Activated naive CD4-positive, alpha-beta T cell treated with anti-CD3 and anti-CD28 coated beads, Interleukin-2, amount 50 U/mL, for 24 hours (primary cell): ENCODE results near the gene ZNF281.

Source experiments
- H3K27ac Mint-ChIP-seq: one replicate; pipeline ENCODE4 v1.8.0; 2021; ENCODE audit warnings: mild to moderate bottlenecking, mixed read lengths
- H3K27me3 Mint-ChIP-seq: one replicate; pipeline ENCODE4 v1.8.0; 2021; ENCODE audit warnings: mixed read lengths
- H3K36me3 Mint-ChIP-seq: one replicate; pipeline ENCODE4 v1.8.0; 2021; ENCODE audit warnings: mixed read lengths
- H3K4me1 Mint-ChIP-seq: one replicate; pipeline ENCODE4 v1.8.0; 2021; ENCODE audit warnings: mixed read lengths
- H3K4me3 Mint-ChIP-seq: one replicate; pipeline ENCODE4 v1.8.0; 2021; ENCODE audit warnings: mild to moderate bottlenecking, mixed read lengths
- H3K9me3 Mint-ChIP-seq: one replicate; pipeline ENCODE4 v1.8.0; 2021; ENCODE audit warnings: mixed read lengths

ZNF281 gene

GRCh38 chr1:200437556-200438203 is 27.8 kb upstream of the ZNF281 start:
- Mint-ChIP-seq H3K27ac (peak overlapping the region; percentile 76), H3K9me3 (no peaks in the 10 kb centered on the region), H3K36me3 (no peaks in the 10 kb centered on the region), H3K4me3 (peak overlapping the region; percentile 71), H3K27me3 (no peaks in the 10 kb centered on the region), H3K4me1 (peaks cover 6% of the 10 kb centered on the region)

GRCh38 chr1:200437088-200437487 is 27.3 kb upstream of the ZNF281 start:
- H3K27ac Mint-ChIP-seq = no peak overlapping the region
- peak overlapping the region; percentile 71 for H3K4me3 Mint-ChIP-seq
- H3K27me3 Mint-ChIP-seq = no peaks in the 10 kb centered on the region
- H3K9me3 Mint-ChIP-seq = no peaks in the 10 kb centered on the region
- H3K4me1 Mint-ChIP-seq = peaks cover 6% of the 10 kb centered on the region
- no peaks in the 10 kb centered on the region for H3K36me3 Mint-ChIP-seq

GRCh38 chr1:200436436-200436835 is 26.6 kb upstream of the ZNF281 start:
- Mint-ChIP-seq H3K4me1 (peaks cover 6% of the 10 kb centered on the region), H3K27ac (no peak overlapping the region)

GRCh38 chr1:200435200-200435780 is 25.5 kb upstream of the ZNF281 start:
- no peaks in the 10 kb centered on the region for H3K9me3 Mint-ChIP-seq
- no peaks in the 10 kb centered on the region for H3K36me3 Mint-ChIP-seq
- no peak overlapping the region for H3K4me3 Mint-ChIP-seq
- peaks cover 6% of the 10 kb centered on the region for H3K4me1 Mint-ChIP-seq
- H3K27me3 Mint-ChIP-seq = no peaks in the 10 kb centered on the region
- no peak overlapping the region for H3K27ac Mint-ChIP-seq

More at GRCh38 chr1:200436436-200436835, 26.6 kb upstream of the ZNF281 start:
- H3K36me3 Mint-ChIP-seq = no peaks in the 10 kb centered on the region
- no peak overlapping the region for H3K4me3 Mint-ChIP-seq
- H3K27me3 Mint-ChIP-seq = no peaks in the 10 kb centered on the region
- H3K9me3 Mint-ChIP-seq = no peaks in the 10 kb centered on the region

- Mint-ChIP-seq H3K27me3 (no peaks in the 10 kb centered on the region), H3K36me3 (no peaks in the 10 kb centered on the region), H3K9me3 (no peaks in the 10 kb centered on the region), H3K27ac (no peak overlapping the region), H3K4me3 (no peak overlapping the region), H3K4me1 (peaks cover 6% of the 10 kb centered on the region)
These were observed 23.8 kb upstream of the ZNF281 start for GRCh38 chr1:200433586-200433985.

GRCh38 chr1:200432586-200432985 is 22.8 kb upstream of the ZNF281 start:
- no peak overlapping the region for H3K4me3 Mint-ChIP-seq
- H3K9me3 Mint-ChIP-seq = no peaks in the 10 kb centered on the region
- no peaks in the 10 kb centered on the region for H3K27me3 Mint-ChIP-seq
- H3K36me3 Mint-ChIP-seq = no peaks in the 10 kb centered on the region
- peak overlapping the region; percentile 6 for H3K27ac Mint-ChIP-seq
- peaks cover 2% of the 10 kb centered on the region for H3K4me1 Mint-ChIP-seq

- no peaks in the 10 kb centered on the region for H3K9me3 Mint-ChIP-seq
- H3K27me3 Mint-ChIP-seq = no peaks in the 10 kb centered on the region
- no peaks in the 10 kb centered on the region for H3K36me3 Mint-ChIP-seq
- no peaks in the 10 kb centered on the region for H3K4me1 Mint-ChIP-seq
- no peak overlapping the region for H3K4me3 Mint-ChIP-seq
- H3K27ac Mint-ChIP-seq = no peak overlapping the region
These were observed 19.4 kb upstream of the ZNF281 start for GRCh38 chr1:200429221-200429751.

- no peaks in the 10 kb centered on the region for H3K4me1 Mint-ChIP-seq
- H3K4me3 Mint-ChIP-seq = no peak overlapping the region
- H3K27ac Mint-ChIP-seq = no peak overlapping the region
- H3K9me3 Mint-ChIP-seq = no peaks in the 10 kb centered on the region
- no peaks in the 10 kb centered on the region for H3K27me3 Mint-ChIP-seq
- no peaks in the 10 kb centered on the region for H3K36me3 Mint-ChIP-seq
These were observed 18.8 kb upstream of the ZNF281 start for GRCh38 chr1:200428482-200429205.

GRCh38 chr1:200427744-200428143 is 17.9 kb upstream of the ZNF281 start:
- Mint-ChIP-seq H3K36me3 (no peaks in the 10 kb centered on the region), H3K27ac (no peak overlapping the region), H3K27me3 (no peaks in the 10 kb centered on the region), H3K4me1 (no peaks in the 10 kb centered on the region), H3K9me3 (no peaks in the 10 kb centered on the region), H3K4me3 (no peak overlapping the region)

GRCh38 chr1:200426196-200426595 is 16.4 kb upstream of the ZNF281 start:
- Mint-ChIP-seq H3K27ac (no peak overlapping the region), H3K36me3 (no peaks in the 10 kb centered on the region), H3K9me3 (no peaks in the 10 kb centered on the region), H3K4me1 (no peaks in the 10 kb centered on the region), H3K4me3 (no peak overlapping the region), H3K27me3 (no peaks in the 10 kb centered on the region)

- no peak overlapping the region for H3K4me3 Mint-ChIP-seq
- no peaks in the 10 kb centered on the region for H3K27me3 Mint-ChIP-seq
- H3K4me1 Mint-ChIP-seq = no peaks in the 10 kb centered on the region
- H3K9me3 Mint-ChIP-seq = no peaks in the 10 kb centered on the region
- H3K36me3 Mint-ChIP-seq = no peaks in the 10 kb centered on the region
- no peak overlapping the region for H3K27ac Mint-ChIP-seq
These were observed 13.4 kb upstream of the ZNF281 start for GRCh38 chr1:200423235-200423634.

GRCh38 chr1:200422211-200422610 is 12.4 kb upstream of the ZNF281 start:
- H3K4me1 Mint-ChIP-seq = no peaks in the 10 kb centered on the region
- no peaks in the 10 kb centered on the region for H3K36me3 Mint-ChIP-seq
- H3K9me3 Mint-ChIP-seq = no peaks in the 10 kb centered on the region
- H3K27ac Mint-ChIP-seq = no peak overlapping the region
- no peak overlapping the region for H3K4me3 Mint-ChIP-seq
- no peaks in the 10 kb centered on the region for H3K27me3 Mint-ChIP-seq

- H3K4me3 Mint-ChIP-seq = no peak overlapping the region
- no peak overlapping the region for H3K27ac Mint-ChIP-seq
- H3K9me3 Mint-ChIP-seq = no peaks in the 10 kb centered on the region
- H3K27me3 Mint-ChIP-seq = no peaks in the 10 kb centered on the region
- H3K4me1 Mint-ChIP-seq = peaks cover 3% of the 10 kb centered on the region
- no peaks in the 10 kb centered on the region for H3K36me3 Mint-ChIP-seq
These were observed 6.2 kb upstream of the ZNF281 start for GRCh38 chr1:200415789-200416593.

GRCh38 chr1:200415227-200415626 is 5.4 kb upstream of the ZNF281 start:
- Mint-ChIP-seq H3K27me3 (no peaks in the 10 kb centered on the region), H3K27ac (no peak overlapping the region), H3K4me3 (no peak overlapping the region)

GRCh38 chr1:200414657-200415056 is 4.8 kb upstream of the ZNF281 start:
- Mint-ChIP-seq H3K36me3 (peaks cover 2% of the 10 kb centered on the region), H3K4me1 (peaks cover 16% of the 10 kb centered on the region), H3K4me3 (no peak overlapping the region), H3K9me3 (no peaks in the 10 kb centered on the region), H3K27me3 (no peaks in the 10 kb centered on the region), H3K27ac (no peak overlapping the region)

More at GRCh38 chr1:200415227-200415626, 5.4 kb upstream of the ZNF281 start:
- Mint-ChIP-seq H3K9me3 (no peaks in the 10 kb centered on the region), H3K36me3 (no peaks in the 10 kb centered on the region), H3K4me1 (peaks cover 10% of the 10 kb centered on the region)
